ENCODE results near the gene EEF1G.

GRCh38 chr11:62621027-62621566 lies 47.4 kb upstream of the EEF1G start:
- TF ChIP-seq ZNF644 (CRISPR knock-in tag; IDR thresholded peaks at IDR 0.05; ENCODE audit: low read depth) (no peak), CTCF (CRISPR knock-in tag; IDR thresholded peaks at IDR 0.05) (no peak), ZNF263 (CRISPR knock-in tag; IDR thresholded peaks at IDR 0.05) (no peak)
- TF ChIP-seq, protein P1, sequence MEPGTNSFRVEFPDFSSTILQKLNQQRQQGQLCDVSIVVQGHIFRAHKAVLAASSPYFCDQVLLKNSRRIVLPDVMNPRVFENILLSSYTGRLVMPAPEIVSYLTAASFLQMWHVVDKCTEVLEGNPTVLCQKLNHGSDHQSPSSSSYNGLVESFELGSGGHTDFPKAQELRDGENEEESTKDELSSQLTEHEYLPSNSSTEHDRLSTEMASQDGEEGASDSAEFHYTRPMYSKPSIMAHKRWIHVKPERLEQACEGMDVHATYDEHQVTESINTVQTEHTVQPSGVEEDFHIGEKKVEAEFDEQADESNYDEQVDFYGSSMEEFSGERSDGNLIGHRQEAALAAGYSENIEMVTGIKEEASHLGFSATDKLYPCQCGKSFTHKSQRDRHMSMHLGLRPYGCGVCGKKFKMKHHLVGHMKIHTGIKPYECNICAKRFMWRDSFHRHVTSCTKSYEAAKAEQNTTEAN (CRISPR knock-in tag; conservative IDR thresholded peaks at IDR 0.05), result no peak

All from HepG2 (cell line).